Measurements from ENCODE around the gene CLCC1.
"Not testable (repeated sequence)": the region's sequence is repeated elsewhere in the genome, so short reads cannot be mapped to it uniquely, and the experiment has no call there.

CLCC1 gene

GRCh38 chr1:108963052-108963686 is at the start of gene CLCC1:
TSS of gene CLCC1 (minus strand) at chr1:108963484. CDS start at chr1:108950437, 13,047 bp downstream.
- in situ Hi-C loops (cut with HindIII; ENCODE audit: low sequenced_read_pairs): no loop called here

GRCh38 chr1:109011335-109011734 is 48.1 kb upstream of the CLCC1 start:
- in situ Hi-C loops (cut with HindIII; ENCODE audit: low sequenced_read_pairs): no loop called here

- in situ Hi-C loops (cut with HindIII; ENCODE audit: low sequenced_read_pairs): not testable (repeated sequence)
Measured at GRCh38 chr1:108996622-108997021, 33.3 kb upstream of the CLCC1 start.

GRCh38 chr1:108983114-108983513 is 19.8 kb upstream of the CLCC1 start:
- in situ Hi-C loops (cut with HindIII; ENCODE audit: low sequenced_read_pairs): no loop called here

GRCh38 chr1:108976658-108977057 is 13.4 kb upstream of the CLCC1 start:
- in situ Hi-C loops (cut with HindIII; ENCODE audit: low sequenced_read_pairs): no loop called here

GRCh38 chr1:108972951-108973350 is 9.7 kb upstream of the CLCC1 start:
- in situ Hi-C loops (cut with HindIII; ENCODE audit: low sequenced_read_pairs): no loop called here

GRCh38 chr1:108969346-108969745 is 6.1 kb upstream of the CLCC1 start:
- in situ Hi-C loops (cut with HindIII; ENCODE audit: low sequenced_read_pairs): no loop called here

GRCh38 chr1:108962681-108963051 is 618 bp downstream of the CLCC1 start:
- in situ Hi-C loops (cut with HindIII; ENCODE audit: low sequenced_read_pairs): no loop called here

GRCh38 chr1:108961752-108962486 is 1.4 kb downstream of the CLCC1 start:
- in situ Hi-C loops (cut with HindIII; ENCODE audit: low sequenced_read_pairs): no loop called here

- in situ Hi-C loops (cut with HindIII; ENCODE audit: low sequenced_read_pairs): no loop called here
Measured at GRCh38 chr1:108961198-108961597, 2.1 kb downstream of the CLCC1 start.

GRCh38 chr1:108960719-108961118 is 2.6 kb downstream of the CLCC1 start:
- in situ Hi-C loops (cut with HindIII; ENCODE audit: low sequenced_read_pairs): no loop called here

GRCh38 chr1:108957888-108958287 is 5.4 kb downstream of the CLCC1 start:
- in situ Hi-C loops (cut with HindIII; ENCODE audit: low sequenced_read_pairs): no loop called here

GRCh38 chr1:108955881-108956280 is 7.4 kb downstream of the CLCC1 start:
- in situ Hi-C loops (cut with HindIII; ENCODE audit: low sequenced_read_pairs): no loop called here

- in situ Hi-C loops (cut with HindIII; ENCODE audit: low sequenced_read_pairs): no loop called here
Measured at GRCh38 chr1:108955111-108955510, 8.2 kb downstream of the CLCC1 start.

GRCh38 chr1:108953452-108953851 is 9.8 kb downstream of the CLCC1 start:
- in situ Hi-C loops (cut with HindIII; ENCODE audit: low sequenced_read_pairs): no loop called here

- in situ Hi-C loops (cut with HindIII; ENCODE audit: low sequenced_read_pairs): no loop called here
Measured at GRCh38 chr1:108951242-108951641, 12.0 kb downstream of the CLCC1 start.

GRCh38 chr1:108949044-108949443 is 14.2 kb downstream of the CLCC1 start:
- in situ Hi-C loops (cut with HindIII; ENCODE audit: low sequenced_read_pairs): no loop called here

GRCh38 chr1:108947871-108948525 is 15.3 kb downstream of the CLCC1 start:
- in situ Hi-C loops (cut with HindIII; ENCODE audit: low sequenced_read_pairs): no loop called here

- in situ Hi-C loops (cut with HindIII; ENCODE audit: low sequenced_read_pairs): no loop called here
Measured at GRCh38 chr1:108936170-108936569, 27.1 kb downstream of the CLCC1 start.

GRCh38 chr1:108933944-108934343 is 29.3 kb downstream of the CLCC1 start:
- in situ Hi-C loops (cut with HindIII; ENCODE audit: low sequenced_read_pairs): no loop called here

GRCh38 chr1:108927565-108927964 is 35.7 kb downstream of the CLCC1 start:
- in situ Hi-C loops (cut with HindIII; ENCODE audit: low sequenced_read_pairs): not testable (repeated sequence)

GRCh38 chr1:108925920-108926319 is 37.4 kb downstream of the CLCC1 start:
- in situ Hi-C loops (cut with HindIII; ENCODE audit: low sequenced_read_pairs): no loop called here

All from endothelial cell of hepatic sinusoid (primary cell).